HepG2 (cell line): Measurements from ENCODE around the gene TCF23. TPM values are rescaled to one million over a fixed set of nuclear protein-coding genes. Genes with fewer than 3 reads are reported as not detected.

ENCODE experiments used
- ATAC-seq: fragments of 200-7000 bp; cut with Tn5 transposase; 3 replicates; pipeline ENCODE4 v1.9.1; 2020; ENCODE audit warnings: mild to moderate bottlenecking, moderate library complexity
- BruUV-seq: library from RNA; stranded (reverse); fragments of 400-500 nt; replicated peaks from 2 replicates; lab custom pipeline; 2021; lab: Mats Ljungman, UMichigan
- CTCF ChIA-PET: fragments of 300-600 bp; formaldehyde crosslinking; extraction: SDS; loops from one replicate; lab custom pipeline; 2021; ENCODE audit warnings: low total read pairs, inconsistent platforms, low intra/inter-chr PET ratio; lab: Yijun Ruan, JAX
- POLR2A ChIA-PET: fragments of 350-600 bp; sonication (Branson Sonifier 250); formaldehyde crosslinking; loops from one replicate; lab custom pipeline; 2020; ENCODE audit warnings: antibody characterized with exemption, inconsistent platforms; lab: Yijun Ruan, JAX
- DNase-seq: peaks from one replicate; pipeline ENCODE4 v3.0.0-alpha.2; 2015; ENCODE audit warnings: low spot score
- FAIRE-seq: peaks from 3 replicates; lab custom pipeline; 2011; peaks lifted over from hg19 to GRCh38; lab: Jason Lieb, UNC
- H2AFZ ChIP-seq: one replicate; pipeline ENCODE4 v1.6.1; 2011; ENCODE audit warnings: low read length, inconsistent platforms
- H3K27ac ChIP-seq: fragments of 300-600 bp; 3 replicates; pipeline ENCODE4 v1.8.0; 2011; ENCODE audit warnings: mixed run types, mild to moderate bottlenecking, mixed read lengths, low read length, inconsistent platforms; ENCODE audit not compliant: insufficient read depth; ENCODE audit errors: extremely low read length
- H3K27me3 ChIP-seq, 2 experiments: fragments of 200-600 bp in 1 of 2; 2 replicates in 1 of 2; 3 replicates in 1 of 2; pipeline versions ENCODE4 v1.6.0 to v1.8.0; 2011; ENCODE audit warnings: low read length in 2 of 2, mild to moderate bottlenecking in 2 of 2, moderate library complexity in 2 of 2, inconsistent platforms in 1 of 2; ENCODE audit not compliant: insufficient read depth in 2 of 2, control insufficient read depth in 1 of 2
- H3K36me3 ChIP-seq, 2 experiments: fragments of 200-600 bp in 1 of 2; replicated peaks in 1 of 2; 2 replicates in 1 of 2; 3 replicates in 1 of 2; pipeline versions ENCODE4 v1.5.1 to v1.8.0; 2011; ENCODE audit warnings: low read length in 2 of 2, inconsistent platforms in 1 of 2; ENCODE audit not compliant: insufficient read depth in 2 of 2, control insufficient read depth in 1 of 2
- H3K4me1 ChIP-seq: 2 replicates; pipeline ENCODE4 v1.5.1; 2012; ENCODE audit warnings: low read length, inconsistent platforms; ENCODE audit not compliant: insufficient read depth
- H3K4me2 ChIP-seq: 2 replicates; pipeline ENCODE4 v1.6.0; 2011; ENCODE audit warnings: low read depth, low read length, inconsistent platforms
- H3K4me3 ChIP-seq, 3 experiments: fragments of 200-600 bp in 1 of 3; sonication (generic), shearing (Covaris generic) in 1 of 3; replicated peaks in 1 of 3; 2 replicates each; pipeline ENCODE4 v1.5.1; 2011 to 2016; ENCODE audit warnings: low read length in 3 of 3, inconsistent platforms in 2 of 3, low read depth in 2 of 3, mild to moderate bottlenecking in 2 of 3, control low read depth in 1 of 3, mixed read lengths in 1 of 3; ENCODE audit not compliant: insufficient read depth in 1 of 3
- H3K79me2 ChIP-seq: one replicate; pipeline ENCODE4 v1.6.1; 2011; ENCODE audit warnings: low read length, inconsistent platforms; ENCODE audit not compliant: insufficient read depth
- H3K9ac ChIP-seq: 2 replicates; pipeline ENCODE4 v1.6.0; 2011; ENCODE audit warnings: mild to moderate bottlenecking, low read depth, low read length, inconsistent platforms; ENCODE audit not compliant: insufficient read depth
- H3K9me3 ChIP-seq: 2 replicates; pipeline ENCODE4 v1.5.1; 2012; ENCODE audit warnings: mild to moderate bottlenecking, low read length
- H4K20me1 ChIP-seq: 2 replicates; pipeline ENCODE4 v1.6.0; 2011; ENCODE audit warnings: inconsistent platforms, mild to moderate bottlenecking, low read length, moderate library complexity; ENCODE audit not compliant: insufficient read depth
- FOXC1 ChIP-seq: sonication (generic); formaldehyde crosslinking; IDR thresholded peaks from 2 replicates; pipeline ENCODE4 v1.8.0; 2022; ENCODE audit warnings: mild to moderate bottlenecking, missing genetic modification reagents, borderline replicate concordance
- NFE2 ChIP-seq: sonication (generic); formaldehyde crosslinking; IDR thresholded peaks from 2 replicates; pipeline ENCODE4 v1.4.0; 2020; ENCODE audit warnings: missing genetic modification reagents
- STAG1 ChIP-seq: sonication (generic); formaldehyde crosslinking; IDR thresholded peaks from 2 replicates; pipeline ENCODE4 v1.4.0; 2020; ENCODE audit warnings: missing genetic modification reagents
- ZFY ChIP-seq: sonication (generic); formaldehyde crosslinking; IDR thresholded peaks from 2 replicates; pipeline ENCODE4 v1.4.0; 2020; ENCODE audit warnings: missing genetic modification reagents
- ZNF282 ChIP-seq: fragments of 450-650 bp; IDR thresholded peaks from 2 replicates; pipeline ENCODE4 v1.6.1; 2018; ENCODE audit not compliant: partially characterized antibody
- ZNF644 ChIP-seq: IDR thresholded peaks from 2 replicates; pipeline ENCODE4 v1.6.1; 2016; ENCODE audit warnings: low read depth
- WGBS: methylation state at CpG from one replicate; pipeline ENCODE4 v1.1.6; 2017; ENCODE audit warnings: low lambda C conversion rate; 5-methylcytosine and 5-hydroxymethylcytosine counted together
- in situ Hi-C: cut with HindIII; loops from 2 replicates; pipeline ENCODE4 v1.10.0; 2017; ENCODE audit warnings: low pct_unique_long_range_greater_than_20kb; ENCODE audit not compliant: extremely low pct_ligation_motif_present
- intact Hi-C: fragments of 100-400 bp; cut with micrococcal nuclease; formaldehyde crosslinking; loops from one replicate; pipeline ENCODE4 v1.10.0; 2022; ENCODE audit not compliant: unreplicated experiment
- polyA plus RNA-seq, 8 experiments: library from polyadenylated mRNA; depleted of rRNA in 3 of 8; stranded (reverse) in 7 of 8; unstranded in 1 of 8; fragments of >200 nt; fragmentation: Illumina TruSeq in 4 of 8; extraction: Trizol in 4 of 8; gene quantifications; 2 replicates each; pipeline versions ENCODE4 v1.2.1 to v1.2.3, GENCODE V29; 2011 to 2016; ENCODE audit warnings: low read depth in 4 of 8, missing spikeins in 1 of 8, mixed read lengths in 1 of 8; ENCODE audit not compliant: insufficient read depth in 1 of 8
- total RNA-seq, 5 experiments: library from RNA; depleted of rRNA; stranded (reverse); fragments of >200 nt; fragmentation: Illumina TruSeq; extraction: Trizol; gene quantifications; 2 replicates each; pipeline ENCODE4 v1.2.3, GENCODE V29; 2016; ENCODE audit warnings: low read depth in 1 of 5
- TF ChIP-seq, protein P1 (sequence below), 2 experiments: IDR thresholded peaks; 2 replicates each; pipeline ENCODE4 v1.6.1; 2011 to 2012; ENCODE audit warnings: low read length in 2 of 2, borderline replicate concordance in 1 of 2, low read depth in 1 of 2, mild to moderate bottlenecking in 1 of 2, moderate library complexity in 1 of 2

TCF23 gene
- total and polyA plus RNA-seq, 2 of the 13 experiments (the other 11 are each of a cell fraction or from before 2014, with no cell fraction given): 0.02 to 1.4 TPM

DNA sequence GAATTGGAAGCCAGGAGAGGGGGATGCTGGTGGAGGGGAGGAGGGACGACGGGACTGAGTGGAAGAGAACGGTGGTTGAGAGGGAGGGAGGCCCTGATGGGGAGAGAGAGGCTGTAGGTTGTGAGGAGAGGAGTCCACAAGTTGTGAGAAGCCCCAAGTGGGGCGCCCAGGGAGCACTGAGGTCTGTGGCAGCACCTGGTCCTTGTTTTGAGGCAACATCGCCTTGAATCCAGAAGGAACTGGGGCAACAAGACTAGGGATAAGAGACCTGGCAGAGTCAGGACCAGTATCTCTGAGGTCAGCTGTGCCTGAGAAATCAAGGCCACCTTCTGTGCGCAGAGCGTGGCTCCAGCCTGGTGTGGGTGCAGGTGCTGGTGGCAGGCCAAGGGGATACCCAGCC lies 10.7 kb upstream of the TCF23 start:
- Histone ChIP-seq H3K36me3 (peaks cover 0 to 3% of the 10 kb centered on the region in 2 experiments; a peak in 2 of 5 replicates), H3K79me2 (peaks cover 13% of the 10 kb centered on the region), H3K9me3 (no peaks in the 10 kb centered on the region), H3K4me2 (no peak overlapping the region), H3K27ac (no peak overlapping the region), H2AFZ (peak overlapping the region; percentile 33), H3K27me3 (peaks cover 6 to 21% of the 10 kb centered on the region in 2 experiments; a peak in 3 of 5 replicates), H3K4me3 (no peak overlapping the region), H3K4me1 (peaks cover 33% of the 10 kb centered on the region), H3K9ac (no peak overlapping the region), H4K20me1 (no peaks in the 10 kb centered on the region; the same call in 1 of the 2 replicates)
- 0 out of 2 replicates have a peak, but pooled peaks have one; percentile 8 for TF ChIP-seq FOXC1 (CRISPR knock-in tag)
- TF ChIP-seq NFE2 (CRISPR knock-in tag): no peak
- in situ Hi-C loops (no loop called here), intact Hi-C loops (no loop called here)
- no peak for ATAC-seq
- 38% methylated on average over 7 of the region's 7 CpGs for WGBS
- FAIRE-seq: no peak
- no TSS peak for BruUV-seq
- DNase-seq: no peak
- POLR2A ChIA-PET: interaction anchor here (0.6 to 2.2 kb wide), 2 partner anchors 15 to 39 kb away, joined by 4 to 7 read pairs; partner anchors contain the start of gene ABHD1
- CTCF ChIA-PET: no interaction called here

DNA sequence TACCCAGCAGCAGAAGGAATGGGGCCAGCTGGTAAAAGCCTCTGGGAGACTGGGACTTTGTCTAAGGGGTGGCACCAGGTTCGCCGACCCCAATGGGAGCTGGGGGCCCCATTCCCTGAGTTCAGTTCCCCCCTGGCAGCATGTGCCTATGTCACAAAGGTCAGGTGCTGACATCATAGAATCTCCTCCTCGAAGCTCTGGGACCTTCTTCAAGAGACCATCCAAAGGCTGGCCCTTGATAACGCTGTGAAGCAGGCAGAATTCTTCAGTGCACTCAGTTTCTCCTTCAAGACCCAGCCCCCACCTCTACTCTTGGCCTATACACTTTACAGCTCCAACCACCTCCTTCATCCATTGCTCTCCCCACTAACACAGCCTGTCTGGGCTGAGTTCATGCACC lies 9.5 kb upstream of the TCF23 start, which contains the start of gene PRR30:
TSS of gene PRR30 (minus strand) at position 101 of the 400 bp plus-strand sequence. CDS start 1,081 bp downstream, outside the sequence.
- FAIRE-seq (no peak), DNase-seq (no peak), ATAC-seq (no peak)
- Histone ChIP-seq H4K20me1 (no peaks in the 10 kb centered on the region), H3K9me3 (no peaks in the 10 kb centered on the region), H3K4me1 (peaks cover 28% of the 10 kb centered on the region), H3K4me2 (no peak within 1 kb of the TSS), H3K9ac (no peak within 1 kb of the TSS), H3K79me2 (peaks cover 1% of the 10 kb centered on the region), H3K4me3 (no peak within 1 kb of the TSS), H3K27me3 (peaks cover 6 to 21% of the 10 kb centered on the region in 2 experiments; a peak in 3 of 5 replicates), H3K36me3 (no peaks in the 10 kb centered on the region), H2AFZ (no peak within 1 kb of the TSS), H3K27ac (no peak within 1 kb of the TSS)
- CTCF ChIA-PET: no interaction called here
- POLR2A ChIA-PET: interaction anchor here (1.3 kb wide), 1 partner anchor 16 kb away, joined by 4 read pairs; the partner anchor contains the start of gene ABHD1
- intact Hi-C loops: no loop called here
- BruUV-seq: no TSS peak
- 27% methylated on average over 4 of the region's 4 CpGs for whole genome bisulfite sequencing
- TF ChIP-seq ZNF644 (CRISPR knock-in tag): no peak
- TF ChIP-seq ZNF282: no peak
- no peak for TF ChIP-seq ZFY (CRISPR knock-in tag)
- TF ChIP-seq, protein P1, sequence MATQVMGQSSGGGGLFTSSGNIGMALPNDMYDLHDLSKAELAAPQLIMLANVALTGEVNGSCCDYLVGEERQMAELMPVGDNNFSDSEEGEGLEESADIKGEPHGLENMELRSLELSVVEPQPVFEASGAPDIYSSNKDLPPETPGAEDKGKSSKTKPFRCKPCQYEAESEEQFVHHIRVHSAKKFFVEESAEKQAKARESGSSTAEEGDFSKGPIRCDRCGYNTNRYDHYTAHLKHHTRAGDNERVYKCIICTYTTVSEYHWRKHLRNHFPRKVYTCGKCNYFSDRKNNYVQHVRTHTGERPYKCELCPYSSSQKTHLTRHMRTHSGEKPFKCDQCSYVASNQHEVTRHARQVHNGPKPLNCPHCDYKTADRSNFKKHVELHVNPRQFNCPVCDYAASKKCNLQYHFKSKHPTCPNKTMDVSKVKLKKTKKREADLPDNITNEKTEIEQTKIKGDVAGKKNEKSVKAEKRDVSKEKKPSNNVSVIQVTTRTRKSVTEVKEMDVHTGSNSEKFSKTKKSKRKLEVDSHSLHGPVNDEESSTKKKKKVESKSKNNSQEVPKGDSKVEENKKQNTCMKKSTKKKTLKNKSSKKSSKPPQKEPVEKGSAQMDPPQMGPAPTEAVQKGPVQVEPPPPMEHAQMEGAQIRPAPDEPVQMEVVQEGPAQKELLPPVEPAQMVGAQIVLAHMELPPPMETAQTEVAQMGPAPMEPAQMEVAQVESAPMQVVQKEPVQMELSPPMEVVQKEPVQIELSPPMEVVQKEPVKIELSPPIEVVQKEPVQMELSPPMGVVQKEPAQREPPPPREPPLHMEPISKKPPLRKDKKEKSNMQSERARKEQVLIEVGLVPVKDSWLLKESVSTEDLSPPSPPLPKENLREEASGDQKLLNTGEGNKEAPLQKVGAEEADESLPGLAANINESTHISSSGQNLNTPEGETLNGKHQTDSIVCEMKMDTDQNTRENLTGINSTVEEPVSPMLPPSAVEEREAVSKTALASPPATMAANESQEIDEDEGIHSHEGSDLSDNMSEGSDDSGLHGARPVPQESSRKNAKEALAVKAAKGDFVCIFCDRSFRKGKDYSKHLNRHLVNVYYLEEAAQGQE (IDR thresholded peaks at IDR 0.05; ENCODE audit: borderline replicate concordance in 1 of 2, low read depth in 1 of 2, low read length in 2 of 2): no peak
- no peak for TF ChIP-seq STAG1 (CRISPR knock-in tag)
- in situ Hi-C loops: no loop called here
